Activated CD4-positive, alpha-beta T cell treated with anti-CD3 and anti-CD28 coated beads, Interleukin-10, Interleukin-2, amounts not matched to agents 100 ng/mL and 50 ng/mL, durations not matched to agents 16 hours and 8 hours (primary cell): ENCODE measurements around the gene KCNJ6.
"Not testable (repeated sequence)": the region's sequence is repeated elsewhere in the genome, so short reads cannot be mapped to it uniquely, and the experiment has no call there.

Source experiments
- DNase-seq: peaks from one replicate; pipeline ENCODE4 v3.0.0-alpha.2; 2020

KCNJ6 gene

DNA sequence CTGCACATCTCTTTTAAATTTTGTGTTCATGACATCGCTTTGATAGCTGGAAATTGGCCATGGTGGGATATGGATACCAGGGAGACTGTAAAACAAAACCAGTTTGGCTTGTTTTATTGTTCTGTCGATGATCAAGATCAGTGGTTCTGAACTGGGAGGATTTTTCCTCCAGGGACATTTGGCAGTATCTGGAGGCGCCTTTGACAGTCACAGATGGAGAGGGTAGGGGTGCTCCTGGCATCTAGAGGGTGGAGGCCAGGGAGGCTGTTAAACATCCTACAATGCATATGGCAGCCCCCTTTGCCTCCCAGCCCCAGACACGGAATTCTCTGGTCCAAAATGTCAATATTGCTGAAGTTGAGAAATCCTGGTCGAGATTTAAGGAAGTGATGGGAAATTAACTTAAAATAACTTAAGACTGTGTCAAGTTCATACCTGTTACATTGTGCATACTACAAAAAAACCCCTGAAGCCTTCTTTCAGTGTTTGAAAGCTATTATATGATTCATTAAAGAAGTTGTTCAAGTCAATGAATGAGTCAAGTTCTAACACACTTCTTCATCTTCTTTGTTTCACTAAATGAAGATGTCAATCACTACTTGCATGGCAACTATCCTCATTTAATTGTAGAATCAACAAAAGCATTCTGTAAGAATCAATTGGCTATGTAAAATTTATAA lies 150.9 kb downstream of the KCNJ6 start:
- DNase-seq, result no peak

GRCh38 chr21:37764691-37765090 lies 151.6 kb downstream of the KCNJ6 start:
- no peak for DNase-seq

DNA sequence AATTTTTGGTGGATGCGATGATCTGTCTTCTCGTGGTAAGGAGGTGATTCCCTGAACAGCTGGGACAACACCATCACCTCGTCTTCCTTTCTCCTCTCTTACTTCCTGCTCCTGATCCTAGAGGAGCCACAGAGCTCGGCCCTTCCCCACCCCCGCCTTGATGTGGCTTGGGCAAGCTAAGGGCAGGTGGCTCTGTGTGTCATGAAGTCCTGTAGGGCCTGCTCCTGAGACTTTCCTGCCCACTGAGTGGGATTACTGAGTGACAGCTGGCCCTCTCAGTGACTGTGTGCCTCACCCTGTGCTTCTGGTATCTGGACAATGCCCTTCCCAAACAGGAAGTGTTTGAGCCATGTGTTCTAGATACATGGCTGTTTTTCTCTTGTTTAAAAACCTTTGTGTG lies 153.0 kb downstream of the KCNJ6 start:
- DNase-seq, result no peak

DNA sequence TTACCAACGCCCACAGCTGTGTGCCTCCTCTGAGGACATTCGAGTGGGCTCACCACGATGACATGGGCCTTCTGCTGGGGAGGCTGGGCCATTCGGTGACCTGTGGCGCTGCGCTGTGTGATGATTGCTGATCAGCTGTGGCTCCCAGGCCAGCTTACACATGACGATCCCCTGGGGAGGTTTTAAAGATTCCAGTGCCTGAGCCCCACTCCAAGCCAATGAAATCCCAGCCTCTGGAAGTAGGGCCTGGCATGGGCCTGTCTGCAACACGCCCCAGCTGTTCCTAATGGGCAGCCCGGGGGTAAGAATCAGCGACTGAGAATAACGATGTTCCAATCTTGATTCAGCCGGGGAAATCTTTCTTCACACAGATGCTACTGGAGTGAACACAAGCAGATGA lies 153.7 kb downstream of the KCNJ6 start:
- no peak for DNase-seq

- not testable (repeated sequence) for DNase-seq
Observed at GRCh38 chr21:37761406-37761805, 154.9 kb downstream of the KCNJ6 start.

DNA sequence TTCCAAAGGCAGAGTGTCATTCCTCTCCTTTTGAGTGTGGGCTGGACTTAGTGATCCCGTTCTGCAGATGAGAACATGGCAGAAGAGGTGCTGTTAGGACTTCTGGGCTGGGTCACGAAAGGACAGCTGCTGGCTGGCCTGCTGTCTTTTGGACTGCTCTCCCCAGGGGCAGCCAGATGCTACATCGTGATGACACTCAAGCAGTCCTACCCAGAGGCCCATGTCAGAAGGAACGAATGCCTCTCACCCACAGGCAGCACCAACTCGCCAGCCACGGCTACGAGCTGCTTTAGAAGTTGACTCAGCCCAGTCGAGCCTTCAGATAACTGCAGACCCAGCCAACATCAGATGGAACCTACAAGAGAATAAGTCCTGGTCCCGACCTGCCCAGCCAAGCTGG lies 156.5 kb downstream of the KCNJ6 start:
- no peak for DNase-seq

- DNase-seq, result peak; percentile 15
Observed at GRCh38 chr21:37758982-37759381, 157.3 kb downstream of the KCNJ6 start.

DNA sequence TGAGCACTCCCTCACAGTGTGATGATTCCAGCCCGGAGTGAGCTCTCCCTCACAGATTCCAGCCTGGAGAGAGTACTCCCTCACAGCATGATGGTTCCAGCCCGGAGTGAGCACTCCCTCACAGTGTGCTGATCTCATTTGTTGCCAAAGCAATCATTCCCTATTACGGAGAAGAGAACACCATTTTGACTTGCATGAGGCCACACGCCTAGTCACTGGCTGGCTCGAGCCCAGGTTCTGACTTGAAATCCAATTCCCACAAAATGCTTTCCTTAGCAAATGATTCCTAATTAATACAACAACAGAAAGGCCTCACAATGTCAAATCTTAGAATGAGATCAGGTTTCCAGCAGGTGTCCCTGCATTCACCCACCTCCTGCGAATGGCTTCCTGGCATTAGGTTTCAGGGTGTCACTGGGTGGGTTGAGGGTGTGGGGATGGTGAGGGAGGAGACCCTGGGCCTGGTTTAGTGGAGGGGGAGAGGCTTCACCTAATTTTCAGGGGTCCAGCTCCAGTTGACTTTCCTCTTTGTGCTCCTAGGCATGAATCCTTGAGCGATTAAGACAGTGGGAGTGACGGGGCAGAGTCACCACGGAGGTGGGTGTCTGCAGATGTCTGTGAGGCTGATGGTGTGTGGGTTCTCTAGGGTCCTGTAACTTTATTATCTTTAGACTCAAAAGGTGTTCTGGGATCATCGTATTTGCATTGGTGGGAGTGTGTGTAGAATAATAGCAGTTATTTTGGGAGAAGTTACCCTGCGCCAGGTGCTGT lies 158.5 kb downstream of the KCNJ6 start:
- DNase-seq, result no peak

- DNase-seq, result no peak
Observed at GRCh38 chr21:37753122-37753599, 163.1 kb downstream of the KCNJ6 start.

DNA sequence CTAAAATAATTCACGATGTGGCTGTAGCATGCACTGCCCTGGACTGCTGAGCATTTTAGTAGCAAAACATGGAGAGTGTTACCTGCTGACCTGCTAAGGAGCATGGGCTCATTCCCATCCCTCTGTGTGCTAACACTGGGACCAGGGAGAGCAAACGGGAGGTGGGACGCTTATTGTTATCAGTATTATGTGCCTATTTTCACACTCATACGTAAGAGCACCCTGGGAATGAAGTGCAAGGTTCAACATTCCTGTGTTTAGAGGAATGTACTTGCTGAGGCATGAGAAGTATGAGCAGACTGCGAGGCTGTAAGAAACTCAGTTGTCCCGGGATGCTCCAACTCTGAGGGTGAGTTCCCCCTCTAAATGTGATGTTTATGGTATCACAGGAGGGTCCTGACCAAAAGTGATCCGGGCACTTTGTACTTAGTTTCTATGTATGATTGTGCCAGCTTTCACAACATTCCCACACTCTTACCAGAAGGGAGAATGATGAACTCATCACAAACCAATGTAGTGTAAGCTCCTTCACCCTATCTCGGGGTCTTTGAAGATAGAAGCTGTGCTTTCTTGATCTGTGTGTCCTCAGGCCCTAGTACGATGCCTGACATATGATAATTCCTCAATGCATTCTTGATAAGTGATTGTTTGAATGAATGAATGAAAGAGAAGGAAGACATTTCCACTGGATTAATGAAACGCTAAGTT lies 164.8 kb downstream of the KCNJ6 start:
- no peak for DNase-seq

DNA sequence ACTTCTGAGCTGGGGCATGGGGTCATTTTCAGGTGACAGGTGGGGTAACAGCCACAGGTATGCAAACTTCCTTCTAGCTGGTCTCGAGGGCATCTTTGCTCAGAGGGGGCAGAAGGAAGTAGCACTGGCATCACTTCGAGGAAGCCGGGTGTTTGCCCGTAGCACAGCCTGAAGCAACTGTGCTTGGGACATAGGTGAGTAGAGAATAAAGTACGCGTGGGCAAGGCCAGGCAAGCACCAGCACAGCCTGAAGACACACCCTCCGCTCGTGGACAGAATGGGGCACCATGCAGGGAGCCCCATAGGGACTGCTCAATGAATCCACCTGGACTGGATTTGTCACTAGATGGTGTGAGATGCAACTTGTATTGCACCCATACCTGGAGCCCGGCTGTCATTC lies 167.1 kb downstream of the KCNJ6 start:
- DNase-seq, result no peak

DNA sequence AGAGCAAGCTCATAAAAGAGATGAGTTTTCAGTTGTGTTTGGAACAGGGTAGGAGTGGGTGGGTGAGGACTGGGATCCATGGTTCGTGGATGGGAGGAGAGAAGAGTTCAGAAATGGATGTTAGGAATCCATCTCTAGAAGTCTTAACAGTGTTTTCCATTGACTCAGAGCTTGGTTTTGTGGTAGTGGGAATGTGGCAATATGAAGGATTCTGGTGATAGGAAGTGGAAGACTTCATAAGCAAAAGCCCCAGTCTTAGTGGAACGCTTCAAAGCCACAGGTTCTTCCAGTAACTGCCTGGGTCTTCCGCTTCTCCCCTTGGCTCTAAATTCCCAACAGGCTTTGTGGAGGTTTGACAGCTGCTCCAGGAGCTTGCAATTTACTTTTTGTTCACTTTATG lies 167.9 kb downstream of the KCNJ6 start:
- no peak for DNase-seq

DNA sequence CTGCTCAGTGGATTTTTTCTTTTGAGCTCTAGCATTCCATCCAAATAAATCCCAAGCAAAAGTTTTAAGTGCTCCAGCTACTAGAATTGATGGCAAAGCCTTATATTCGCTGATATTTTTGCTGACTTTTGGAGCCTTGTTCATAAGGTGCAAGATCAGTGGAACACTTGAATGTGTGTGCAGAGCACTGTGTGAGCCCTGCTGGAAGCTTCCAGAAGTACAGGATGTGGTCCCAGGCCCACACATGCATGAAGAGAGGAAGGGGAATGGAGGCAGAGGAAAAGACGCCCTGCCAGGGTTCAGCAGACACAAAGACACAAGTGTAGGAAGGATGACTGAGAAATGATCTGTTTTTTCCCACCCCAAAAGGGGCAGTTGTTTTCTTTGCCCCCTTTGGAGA lies 169.4 kb downstream of the KCNJ6 start:
- no peak for DNase-seq

DNA sequence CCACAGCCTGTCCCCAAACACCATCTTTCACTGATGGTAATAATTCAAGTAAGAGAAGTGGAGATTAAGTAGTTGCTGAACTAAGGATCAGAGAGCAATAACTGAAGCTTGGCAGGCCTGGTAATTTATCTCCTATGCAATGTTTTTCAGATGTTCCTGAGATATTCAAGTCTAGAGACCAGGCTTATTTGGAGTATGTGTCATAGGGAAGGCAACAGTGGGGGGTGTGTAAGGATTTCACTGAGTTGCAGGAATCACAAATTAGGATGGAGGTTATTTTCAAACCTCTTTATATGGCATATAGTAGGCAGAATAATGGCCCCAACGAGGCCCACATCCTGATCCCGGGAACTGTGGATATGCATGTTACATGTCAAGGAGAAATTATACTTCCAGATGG lies 171.7 kb downstream of the KCNJ6 start:
- no peak for DNase-seq

GRCh38 chr21:37742532-37742931 lies 173.7 kb downstream of the KCNJ6 start:
- no peak for DNase-seq

DNA sequence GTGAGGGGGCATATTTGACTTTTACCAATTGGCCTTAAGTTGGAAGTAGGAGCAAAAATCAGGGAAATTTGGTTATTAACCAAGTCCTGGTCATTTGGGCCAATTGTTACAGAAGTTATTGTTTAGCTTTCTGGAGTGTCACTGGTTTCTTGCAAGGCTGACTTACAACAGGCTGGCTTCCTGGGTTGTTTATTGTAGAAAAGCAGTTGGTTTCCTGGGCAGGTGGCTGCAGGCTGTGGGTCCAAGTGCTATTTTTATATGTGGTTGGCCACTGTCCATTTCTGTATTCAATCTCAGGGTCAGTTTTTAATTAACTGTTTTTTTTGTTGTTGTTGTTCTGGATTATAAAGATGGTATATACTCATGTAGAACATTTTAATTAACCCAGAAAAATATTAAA lies 174.1 kb downstream of the KCNJ6 start:
- no peak for DNase-seq

- DNase-seq, result no peak
Observed at GRCh38 chr21:37737996-37738395, 178.3 kb downstream of the KCNJ6 start.

DNA sequence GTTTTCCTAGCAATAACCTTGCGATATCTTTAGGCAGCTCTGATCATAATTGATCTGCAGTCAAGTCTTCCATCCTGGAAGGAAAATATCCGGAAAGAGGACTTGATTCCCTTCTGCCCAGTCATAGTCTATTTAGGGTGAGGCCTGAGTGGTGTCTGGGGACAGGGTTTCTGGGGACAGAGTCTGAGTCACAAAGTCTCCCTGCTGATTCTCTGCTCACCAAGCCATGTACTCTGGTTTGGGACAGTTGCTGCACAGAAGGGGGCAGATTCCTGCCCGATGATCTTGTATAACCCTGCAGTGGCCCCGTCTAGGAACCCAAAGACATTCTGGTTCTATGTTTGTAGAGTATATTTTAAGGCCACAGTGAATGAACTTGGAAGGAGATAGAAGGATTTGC lies 178.8 kb downstream of the KCNJ6 start:
- no peak for DNase-seq

DNA sequence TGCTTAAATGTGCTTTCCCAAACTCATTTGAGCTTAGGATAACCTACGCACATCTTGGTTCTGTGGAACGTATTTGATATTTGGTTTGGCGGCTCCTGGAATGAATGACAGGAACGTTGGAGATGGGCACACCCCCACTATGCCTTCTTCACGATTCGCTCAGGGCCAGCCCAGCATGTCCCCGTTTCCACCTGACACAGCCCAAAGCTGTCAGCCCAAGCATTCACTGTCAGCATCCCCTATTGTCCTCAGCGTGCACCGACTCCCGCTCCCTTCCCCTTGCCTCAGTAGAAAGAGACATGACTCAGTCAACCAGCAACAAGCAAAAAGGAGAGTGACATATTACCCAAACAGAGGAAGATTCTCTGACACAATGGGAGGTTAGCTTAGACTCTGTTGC lies 181.4 kb downstream of the KCNJ6 start:
- no peak for DNase-seq

DNA sequence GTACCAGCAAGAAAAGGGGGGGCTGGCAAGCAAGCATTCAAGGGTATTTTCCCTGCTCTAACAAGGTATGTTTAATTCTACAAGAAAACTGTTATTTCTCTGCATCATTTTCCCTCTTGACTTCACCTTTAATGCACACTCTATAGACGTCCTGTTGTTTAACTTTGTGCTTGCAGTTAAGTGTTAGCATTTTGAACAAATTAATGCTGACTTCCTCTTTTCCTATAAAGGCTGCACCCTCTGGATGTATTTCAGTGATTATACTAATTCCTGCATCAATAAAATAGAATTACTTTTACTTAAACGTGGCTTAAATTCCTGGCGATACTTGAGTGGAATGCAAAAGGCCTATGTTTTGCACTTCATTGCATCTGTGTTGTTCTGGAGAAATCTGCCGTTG lies 183.3 kb downstream of the KCNJ6 start:
- no peak for DNase-seq

GRCh38 chr21:37724201-37724600 lies 192.1 kb downstream of the KCNJ6 start:
- no peak for DNase-seq

DNA sequence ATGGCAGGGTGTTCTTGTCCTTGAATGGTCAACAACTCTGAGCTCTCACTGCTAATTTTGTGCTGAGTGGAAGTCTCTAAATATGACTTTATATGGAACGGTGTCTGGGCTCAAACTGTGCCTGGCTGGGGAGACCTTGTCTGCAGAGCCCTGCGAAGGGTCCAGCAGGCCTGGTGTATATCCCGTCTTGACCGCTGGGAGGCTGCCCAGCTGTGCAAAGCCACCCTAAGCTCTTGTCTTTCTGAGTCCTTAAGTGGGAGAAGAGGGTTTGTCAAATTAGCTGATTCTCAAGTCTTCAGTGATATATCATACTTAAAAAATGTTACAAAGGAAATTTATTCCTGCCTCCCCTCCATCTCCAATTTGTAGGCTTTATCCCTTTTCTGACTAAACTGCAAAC lies 198.7 kb downstream of the KCNJ6 start:
- no peak for DNase-seq

DNA sequence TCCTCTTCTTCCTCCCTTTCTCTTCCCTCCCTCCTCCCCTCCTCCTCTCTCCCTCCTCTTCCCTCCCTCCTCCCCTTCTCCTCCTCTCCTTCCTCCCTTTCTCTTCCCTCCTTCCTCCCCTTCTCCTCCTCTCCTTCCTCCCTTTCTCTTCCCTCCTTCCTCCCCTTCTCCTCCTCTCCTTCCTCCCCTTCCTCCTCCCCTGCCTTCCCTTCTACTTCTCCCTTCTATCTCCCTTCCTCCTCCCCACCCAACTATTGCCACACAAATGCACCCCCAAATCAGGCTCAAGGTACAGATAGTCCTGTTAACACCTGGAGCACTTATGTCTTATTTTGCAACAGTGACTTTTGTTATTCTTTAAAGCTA lies 203.7 kb downstream of the KCNJ6 start:
- not testable (repeated sequence) for DNase-seq
